ENCODE measurements around the gene ZFHX3.

ZFHX3 gene

DNA sequence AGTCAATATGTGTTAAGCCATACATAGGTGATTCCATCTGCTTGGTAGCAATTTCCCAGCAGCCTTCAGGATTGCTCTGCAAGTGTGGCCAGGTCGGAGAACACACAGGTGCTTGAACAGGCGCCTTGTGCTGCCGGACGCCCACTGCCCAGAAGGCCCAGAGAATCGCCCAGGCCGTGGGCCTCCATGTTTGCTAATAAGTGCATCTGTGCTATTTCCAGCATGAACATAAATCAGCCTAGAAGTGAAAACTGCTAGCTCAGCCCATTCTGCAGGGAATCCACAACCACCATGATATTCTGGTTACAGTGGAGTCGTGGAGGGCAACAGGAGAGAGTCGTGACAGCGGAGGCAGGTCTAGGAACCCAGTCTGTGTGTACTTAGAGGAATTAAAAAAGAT, 78.1 kb downstream of the ZFHX3 start:
- DNase-seq, result no peak

DNA sequence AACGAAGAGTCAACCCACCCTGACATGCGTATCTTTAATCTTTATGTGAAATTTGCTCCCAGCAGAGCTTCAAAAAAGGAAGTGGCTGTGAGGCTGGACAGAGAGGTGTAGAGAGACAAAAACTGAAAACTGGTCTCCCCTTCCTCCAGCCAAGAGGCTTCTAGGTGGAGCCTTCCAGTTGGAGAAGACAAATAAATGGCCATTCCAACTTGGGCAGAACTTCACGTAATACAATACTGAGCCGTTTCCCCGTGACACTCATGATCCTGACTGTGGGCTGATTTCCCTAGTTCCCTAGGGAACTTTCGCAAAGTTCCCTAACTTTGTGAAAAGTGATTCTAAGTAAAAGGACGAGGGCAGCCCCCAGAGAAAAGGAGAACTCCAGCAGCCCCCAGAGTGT, 78.8 kb downstream of the ZFHX3 start:
- no peak for DNase-seq

DNA sequence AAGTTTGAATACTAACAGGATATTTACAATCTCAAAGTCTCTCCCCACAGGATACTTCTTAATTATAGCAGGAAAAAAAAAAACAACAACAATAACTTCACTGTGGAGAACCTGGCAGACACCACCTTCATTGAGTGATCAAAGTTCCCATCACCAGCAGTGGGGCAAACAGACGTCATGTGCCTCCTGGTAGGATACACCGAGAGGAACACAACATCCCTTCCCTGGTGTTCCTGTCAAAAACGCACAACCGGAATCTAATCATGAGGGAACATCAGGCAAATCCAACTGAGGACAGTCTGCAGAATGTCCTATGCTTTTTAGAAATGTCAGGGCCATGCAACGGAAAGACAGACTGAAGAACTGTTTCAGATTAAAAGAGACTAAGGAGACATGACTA, 80.0 kb downstream of the ZFHX3 start:
- DNase-seq, result no peak

DNA sequence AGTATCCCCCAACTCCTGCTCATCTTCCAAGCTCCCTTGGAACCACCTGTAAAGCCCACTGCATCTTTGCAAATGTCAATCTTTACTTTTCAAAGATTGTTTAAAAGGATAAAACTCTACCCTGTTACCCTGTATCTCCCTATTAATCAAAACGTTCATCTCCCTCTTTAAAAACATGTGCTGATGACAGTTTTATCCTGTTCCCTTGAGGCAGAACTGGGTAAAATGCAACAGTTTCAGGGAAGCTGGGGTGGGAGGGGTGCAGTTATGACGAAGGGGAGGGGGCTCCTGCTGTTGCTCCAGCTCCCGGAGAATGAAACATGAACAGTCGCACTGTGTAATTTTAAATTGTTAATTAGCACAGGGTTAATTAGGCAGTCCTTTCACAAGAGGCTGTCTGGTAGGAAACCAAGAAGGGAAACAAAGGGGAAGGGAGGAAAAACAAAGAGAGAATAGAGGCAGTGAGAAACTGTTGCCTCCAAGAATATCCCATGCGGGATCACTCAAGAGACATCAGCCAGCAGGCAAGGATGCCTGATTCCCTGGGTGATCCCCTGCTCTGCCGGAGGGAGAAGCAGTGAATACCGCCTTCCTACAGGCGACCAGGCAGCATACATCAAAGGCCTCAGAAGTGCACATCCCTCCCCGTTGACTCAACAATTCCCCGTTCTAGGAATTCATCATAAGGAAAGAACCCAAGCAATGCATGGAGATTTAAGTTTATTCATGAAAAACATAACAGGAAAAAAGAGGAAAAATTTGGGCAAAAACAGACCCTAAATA, 84.2 kb downstream of the ZFHX3 start:
- no peak for DNase-seq

DNA sequence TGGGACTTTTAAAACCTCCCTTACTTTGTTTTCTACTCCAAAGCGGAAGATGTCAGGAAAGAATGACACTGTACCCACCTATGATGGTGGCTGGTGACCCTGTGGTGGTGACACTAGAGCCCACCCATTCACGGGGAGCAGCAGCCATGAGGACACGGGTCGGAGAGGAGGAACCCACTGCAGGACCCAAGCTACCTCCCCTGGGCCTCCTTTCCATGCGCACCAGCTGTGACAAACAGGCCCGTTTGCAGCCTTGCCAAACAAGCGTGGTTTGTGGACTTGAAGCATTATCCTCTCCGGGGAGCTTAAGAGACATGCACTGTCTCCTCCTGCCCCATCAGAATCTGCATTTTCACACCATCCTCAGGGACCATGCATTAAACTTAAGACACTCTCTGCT, 85.6 kb downstream of the ZFHX3 start:
- no peak for DNase-seq

DNA sequence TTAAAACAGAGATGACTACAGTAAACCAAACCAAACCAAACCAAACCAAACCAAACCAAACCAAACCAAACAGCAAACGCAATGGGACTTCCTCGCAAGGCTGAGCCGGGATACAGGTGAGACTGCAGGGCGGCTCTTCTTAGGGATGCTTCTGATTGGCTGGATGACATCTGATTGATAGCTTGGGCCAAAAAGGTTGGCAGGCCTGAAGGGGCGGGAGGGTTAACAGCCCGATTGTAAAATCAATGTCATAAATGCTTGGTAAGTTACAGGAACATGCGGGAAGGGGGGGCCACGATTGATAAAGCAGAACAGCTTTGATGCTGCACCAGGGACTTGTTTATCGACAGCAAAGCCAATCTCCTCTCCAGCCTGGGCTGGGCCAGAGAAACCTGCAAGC, 86.1 kb downstream of the ZFHX3 start:
- DNase-seq, result no peak

DNA sequence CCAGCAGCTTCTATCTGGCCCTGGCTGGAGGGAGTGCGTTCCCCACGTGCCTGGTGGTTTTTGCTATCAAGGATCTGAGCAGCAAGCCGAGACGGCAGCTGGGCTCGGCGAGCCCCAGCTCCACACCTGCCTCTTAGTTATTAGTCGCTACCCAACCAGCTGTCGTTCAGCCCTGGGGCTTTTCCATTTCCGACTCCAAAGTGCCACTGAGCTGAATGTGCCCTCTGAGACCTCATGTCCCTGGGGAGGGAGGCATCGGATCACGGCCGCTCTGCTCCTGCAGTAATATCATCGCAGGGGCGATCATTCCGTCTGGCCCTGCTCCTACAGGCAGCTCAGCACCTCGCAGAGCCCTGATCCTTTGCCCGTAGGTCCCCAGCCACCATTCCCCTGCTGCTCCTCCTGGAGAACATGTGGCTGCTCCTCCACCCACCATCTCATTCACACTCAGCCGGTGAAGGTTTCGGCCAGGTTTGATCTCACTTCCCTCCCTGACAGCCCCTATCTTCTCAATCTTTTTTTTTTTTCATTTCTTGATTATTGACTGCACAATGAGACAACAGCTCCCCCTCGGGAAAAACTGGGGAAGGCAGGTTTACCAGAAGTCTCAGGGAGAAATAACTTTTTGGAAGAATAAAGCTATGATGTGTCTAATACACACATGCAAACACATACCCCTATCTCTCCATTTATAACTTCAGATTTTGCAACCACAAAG, 86.7 kb downstream of the ZFHX3 start:
- no peak for DNase-seq

DNA sequence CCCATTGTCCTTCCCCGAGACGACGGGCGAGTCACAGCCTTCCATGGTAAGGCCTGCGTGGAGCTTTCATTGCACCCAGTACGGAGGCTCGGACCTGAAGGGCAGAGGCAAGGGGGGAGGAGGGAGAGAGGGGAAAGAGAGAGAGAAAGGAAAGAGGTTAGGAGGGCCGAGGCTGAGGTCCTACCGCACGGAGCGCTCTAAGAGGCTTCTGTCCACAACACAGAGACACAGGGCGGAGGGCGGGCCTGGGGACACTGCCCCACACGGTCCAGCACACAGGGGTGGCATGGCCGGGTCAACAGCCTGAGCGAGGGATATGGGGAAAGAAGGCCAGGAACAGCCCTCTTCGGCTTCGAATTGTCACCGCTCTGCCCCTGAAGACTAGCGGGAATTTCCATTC, 87.8 kb downstream of the ZFHX3 start:
- DNase-seq, result no peak

DNA sequence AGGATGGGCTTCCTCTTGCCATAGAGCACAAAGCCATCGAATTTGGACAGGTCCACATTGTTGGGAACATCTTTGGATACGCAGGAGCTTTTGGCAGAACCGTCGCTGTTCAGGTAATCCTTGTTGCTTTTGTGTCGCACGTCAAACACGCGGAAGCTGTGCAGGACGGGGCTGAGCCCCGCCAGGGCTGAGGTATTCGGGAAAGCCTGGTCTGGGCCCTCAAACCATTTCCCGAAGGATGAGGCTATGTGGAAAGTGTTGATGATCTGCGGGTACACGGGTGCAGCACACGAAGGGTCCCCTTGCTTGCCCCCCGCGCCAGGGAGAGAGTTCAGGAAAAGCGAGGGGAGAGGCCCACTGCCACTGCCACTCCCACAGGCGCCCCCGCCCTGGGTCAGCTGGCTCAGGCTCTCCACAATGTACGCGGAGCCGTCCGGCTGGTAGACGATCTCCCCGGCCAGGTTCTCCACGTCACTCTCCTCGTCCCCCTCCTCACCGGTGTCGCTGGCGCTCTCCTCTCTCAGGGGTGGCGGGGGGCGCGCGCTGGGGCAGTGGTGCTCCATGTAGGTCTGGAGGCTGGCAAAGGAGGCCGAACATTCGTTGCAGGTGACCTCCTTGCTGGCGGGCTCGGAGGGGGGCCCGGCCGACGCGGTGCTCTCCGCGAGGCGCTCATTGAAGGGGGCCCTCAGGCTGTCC, 88.5 kb downstream of the ZFHX3 start:
- DNase-seq, result no peak

DNA sequence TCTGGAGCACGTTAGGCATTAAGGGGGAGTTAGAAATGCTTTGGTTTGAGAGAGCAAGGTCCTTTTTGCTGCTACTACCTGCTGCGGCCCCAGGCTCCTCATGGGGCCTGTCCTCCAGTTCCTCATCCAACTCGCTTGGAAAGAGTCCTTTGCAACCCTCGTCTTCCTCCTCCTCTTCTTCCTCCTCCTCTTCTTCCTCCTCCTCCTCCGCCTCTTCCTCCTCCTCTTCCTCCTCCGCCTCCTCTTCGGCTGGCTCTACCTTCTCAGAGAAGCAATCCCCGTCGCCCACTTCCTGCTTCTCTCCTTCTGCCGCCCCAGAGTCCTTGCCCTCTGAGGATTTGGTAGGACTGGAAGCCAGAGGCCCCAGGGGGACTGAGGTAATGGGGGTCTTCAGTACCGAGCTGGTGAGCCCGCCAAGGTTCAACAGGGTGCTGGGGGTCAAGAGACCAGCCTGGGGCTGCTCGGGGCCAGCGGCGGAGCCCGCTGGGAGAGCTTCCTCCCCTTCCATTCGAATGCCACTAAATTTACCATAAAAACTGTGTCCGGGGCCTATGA, 89.3 kb downstream of the ZFHX3 start:
- DNase-seq, result no peak

DNA sequence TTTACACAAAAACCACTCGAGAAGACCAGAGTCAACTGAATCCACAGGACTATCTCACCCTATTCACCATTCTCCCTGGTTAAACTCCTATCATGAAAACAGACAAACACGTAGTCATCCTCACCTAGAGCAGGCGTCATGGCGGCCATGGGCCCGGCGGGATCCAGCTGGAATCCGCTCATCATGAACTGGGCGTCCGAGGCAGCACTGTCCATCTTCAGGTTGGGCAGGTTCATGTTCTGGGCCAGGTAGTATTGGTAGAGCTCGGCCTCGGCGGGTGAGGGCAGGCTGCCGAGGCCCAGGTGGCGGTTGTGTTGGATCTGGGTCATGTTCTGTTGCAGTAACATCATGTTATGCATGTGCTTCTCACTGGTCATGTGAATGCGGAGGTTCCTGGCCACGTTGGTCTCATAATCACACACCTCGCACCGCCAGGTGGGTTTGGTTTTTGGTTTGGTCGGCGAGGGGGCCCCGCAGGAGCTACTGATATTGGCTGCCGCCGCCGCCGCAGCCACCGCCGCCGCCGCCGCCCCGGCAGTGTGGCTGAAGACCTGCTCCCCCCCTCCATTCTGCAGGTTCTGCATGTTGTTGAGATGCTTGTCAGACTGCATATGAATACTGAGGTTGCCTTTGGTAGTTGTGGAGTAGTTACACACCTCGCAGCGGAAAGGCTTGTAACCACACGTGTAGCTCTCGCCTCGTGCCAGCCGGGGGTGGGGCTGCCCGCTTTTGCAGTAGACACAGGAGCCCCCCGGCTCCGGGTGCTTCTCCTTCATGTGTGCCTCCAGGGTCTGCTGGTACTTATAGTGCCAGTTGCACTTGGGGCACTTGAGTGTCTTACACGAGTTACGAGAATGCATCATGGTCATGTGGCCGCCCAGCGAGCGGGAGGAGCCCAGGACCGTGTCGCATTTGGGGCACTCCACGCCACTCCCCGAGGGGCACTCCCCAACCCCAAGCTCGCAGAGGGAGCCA, 90.3 kb downstream of the ZFHX3 start:
- DNase-seq, result no peak

DNA sequence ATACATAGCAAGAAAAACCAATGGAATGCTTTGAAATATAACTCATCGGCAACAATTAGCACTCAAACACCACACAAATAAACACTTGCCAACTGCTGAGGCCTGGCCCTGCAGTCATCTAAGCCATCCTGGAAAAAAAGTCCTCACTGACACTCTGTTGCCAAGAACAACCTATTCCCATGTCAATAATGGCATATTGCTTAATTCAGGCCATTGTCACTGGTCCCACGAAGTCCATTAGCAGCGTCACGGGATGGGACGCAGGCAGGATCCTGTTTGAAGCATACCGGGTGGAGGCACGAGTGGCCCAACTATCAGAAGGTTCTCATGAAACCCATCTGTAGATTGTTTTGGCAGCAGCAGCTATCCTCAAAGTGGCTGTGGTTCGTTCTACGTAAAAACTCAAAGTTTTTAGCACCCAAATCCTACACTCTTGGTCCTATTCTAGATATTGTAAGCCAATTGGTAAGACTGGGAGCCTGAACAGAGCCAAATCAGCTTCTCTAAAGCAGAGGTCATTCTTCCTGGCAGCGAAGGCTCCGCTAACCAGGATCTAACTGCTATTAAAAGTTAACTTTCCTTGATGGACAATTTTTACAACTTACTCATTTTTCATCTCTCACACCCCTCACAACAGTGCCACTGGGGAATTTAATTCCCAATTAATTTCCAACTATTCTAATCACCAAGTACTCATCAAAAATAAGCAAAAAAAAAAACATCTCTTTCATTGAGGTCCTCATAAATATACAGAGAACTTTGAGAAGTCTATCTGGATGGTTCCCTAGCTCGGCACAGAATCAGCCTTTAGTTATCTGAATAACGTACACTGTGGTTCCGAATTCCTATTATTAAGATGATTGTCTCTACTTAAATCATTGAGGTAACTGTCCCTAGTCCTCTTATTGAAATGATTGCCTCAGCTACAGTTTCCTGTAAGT, 91.5 kb downstream of the ZFHX3 start:
- DNase-seq, result no peak

DNA sequence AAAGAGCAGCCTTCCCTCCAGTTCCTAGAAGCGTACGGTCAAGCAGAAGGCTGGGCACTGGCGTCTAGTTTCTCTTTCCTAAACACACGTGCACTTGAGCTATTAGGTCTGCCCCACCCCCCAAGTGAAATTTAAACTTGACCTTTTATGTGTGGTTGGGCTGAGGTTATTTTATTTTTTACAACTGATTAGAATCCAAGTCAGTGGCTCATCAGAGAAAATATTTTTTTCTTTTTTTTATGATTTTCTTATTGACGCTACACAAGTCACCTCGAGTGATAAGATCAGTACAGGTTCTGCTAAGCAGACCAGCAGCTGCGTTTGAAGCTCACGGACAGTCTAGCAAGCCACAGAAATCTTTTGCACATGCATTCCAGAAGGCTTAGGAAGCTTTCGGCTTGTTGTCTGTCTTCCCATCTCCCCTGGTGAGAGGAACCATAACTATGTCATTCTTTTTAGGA, 95.1 kb downstream of the ZFHX3 start:
- DNase-seq, result no peak

DNA sequence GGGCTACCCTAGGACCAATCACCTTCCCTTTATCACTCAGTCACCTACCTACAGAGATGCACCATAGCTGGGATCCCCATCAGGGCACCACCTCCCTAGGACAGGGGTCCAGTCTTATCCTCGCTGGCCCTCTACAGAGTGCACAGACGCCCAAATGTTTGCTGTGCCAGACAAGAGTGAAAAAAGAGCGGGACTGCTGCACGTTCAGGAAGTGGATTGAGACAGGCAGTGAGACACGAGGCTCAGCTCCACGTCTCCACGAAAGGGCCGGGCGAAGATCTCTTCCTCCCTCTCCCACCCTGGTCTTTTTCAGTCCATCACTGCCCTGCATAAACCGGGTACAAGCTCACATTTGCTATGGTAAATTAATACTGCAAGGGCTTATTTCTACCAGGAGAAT, 95.5 kb downstream of the ZFHX3 start:
- no peak for DNase-seq

DNA sequence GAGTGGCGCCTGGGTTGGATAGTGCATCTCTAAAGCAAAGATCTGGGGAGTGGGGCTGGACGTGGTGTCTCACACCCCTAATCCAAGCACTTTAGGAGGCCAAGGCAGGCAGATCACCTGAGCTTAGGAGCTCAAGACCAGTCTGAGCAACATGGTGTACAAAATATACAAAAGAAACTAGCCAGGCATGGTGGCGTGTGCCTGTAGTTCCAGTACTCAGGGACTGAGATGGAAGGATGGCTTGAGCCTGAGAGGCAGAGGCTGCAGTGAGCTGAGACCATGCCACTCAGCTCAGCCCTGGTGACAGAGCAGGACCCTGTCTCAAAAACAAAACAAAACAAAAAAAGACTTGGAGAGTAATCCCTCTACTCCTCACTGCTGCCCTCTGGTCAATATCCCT, 96.0 kb downstream of the ZFHX3 start:
- DNase-seq, result no peak

DNA sequence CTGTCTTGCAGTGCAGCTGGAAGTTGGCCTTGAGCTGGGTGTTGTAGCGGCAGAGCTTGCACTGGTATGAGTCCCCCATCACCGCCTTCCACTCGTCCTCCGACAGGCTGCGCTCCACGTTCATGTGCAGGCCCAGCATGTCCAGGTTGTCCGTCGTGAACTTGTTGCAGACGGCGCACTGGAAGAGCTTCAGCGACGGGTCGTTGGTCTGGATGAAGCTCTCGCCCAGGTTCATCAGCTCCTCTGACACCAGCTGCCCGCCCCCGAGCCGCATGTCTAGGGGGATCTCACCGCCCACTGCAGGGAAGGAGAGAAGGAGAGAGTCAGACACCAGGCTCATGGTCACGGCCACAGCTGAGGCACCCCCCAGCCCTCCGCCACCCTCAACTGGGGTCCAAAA, 97.3 kb downstream of the ZFHX3 start:
- DNase-seq, result no peak

DNA sequence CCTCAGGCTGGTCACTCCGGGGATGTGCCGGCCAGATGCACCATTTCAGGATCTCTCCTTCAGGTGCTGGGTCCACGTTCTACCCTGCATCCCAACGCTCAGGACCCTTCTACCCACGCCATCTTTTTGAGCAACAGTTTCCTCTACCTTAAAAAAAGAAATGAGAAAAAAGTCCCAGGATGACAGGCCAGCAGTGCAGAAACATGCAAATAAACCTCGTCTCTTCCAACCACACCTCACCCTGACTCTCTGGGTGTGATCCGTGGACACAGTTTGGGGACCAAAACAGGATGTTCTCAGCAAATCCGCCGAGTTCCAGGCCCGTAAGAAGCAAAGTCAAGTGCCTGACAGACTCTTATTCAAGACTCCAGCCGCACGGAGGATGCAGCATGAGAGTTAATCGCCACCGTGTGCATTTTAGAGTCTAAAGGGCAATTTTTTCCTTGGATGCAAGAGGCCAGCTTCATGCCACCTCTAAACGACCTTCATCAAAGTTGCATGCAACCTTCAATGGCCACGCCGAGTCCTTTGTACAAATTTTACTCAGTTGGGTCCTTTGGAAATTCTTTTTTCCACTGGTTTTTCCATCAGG, 99.6 kb downstream of the ZFHX3 start:
- DNase-seq, result no peak

DNA sequence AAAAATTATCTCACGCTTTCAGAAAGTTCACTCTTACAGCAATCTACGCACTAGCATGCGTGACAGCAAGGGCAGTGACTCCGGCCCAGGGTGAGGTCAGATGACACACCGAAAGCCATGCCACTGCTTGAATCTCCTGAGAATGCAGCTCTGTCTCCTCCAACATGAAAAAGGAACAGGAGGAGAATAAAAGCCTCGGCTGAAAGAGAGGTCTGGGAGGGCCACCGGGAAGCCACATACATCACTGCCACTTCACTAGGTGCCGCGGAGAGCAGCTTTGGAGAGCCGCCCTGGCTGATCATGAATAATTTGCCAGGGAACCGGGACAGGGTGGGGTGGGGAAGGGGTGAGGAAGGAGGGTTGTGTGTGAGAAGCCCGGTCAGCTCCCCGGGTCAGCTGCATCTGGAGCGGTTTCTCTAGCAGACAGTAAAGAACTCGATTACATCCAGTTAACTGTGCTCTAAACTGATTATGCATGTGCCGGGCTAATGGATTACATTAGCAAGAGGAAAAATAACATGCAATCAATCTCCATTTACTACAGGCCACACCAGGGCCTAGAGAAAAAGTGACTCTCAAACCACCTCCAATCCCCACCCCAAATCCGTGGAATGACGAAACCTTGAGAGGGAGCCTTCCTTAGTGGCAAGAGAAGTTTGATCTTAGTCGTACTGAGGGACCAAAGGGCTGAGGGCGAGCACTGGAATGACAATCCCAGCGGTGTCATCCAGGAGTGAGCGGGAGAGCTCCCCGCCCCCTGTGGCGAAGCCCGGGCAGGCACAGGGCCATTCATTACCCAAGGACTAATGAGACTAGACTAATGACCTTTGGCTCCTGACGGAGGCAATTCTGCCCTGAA, 100.3 kb downstream of the ZFHX3 start:
- no peak for DNase-seq

DNA sequence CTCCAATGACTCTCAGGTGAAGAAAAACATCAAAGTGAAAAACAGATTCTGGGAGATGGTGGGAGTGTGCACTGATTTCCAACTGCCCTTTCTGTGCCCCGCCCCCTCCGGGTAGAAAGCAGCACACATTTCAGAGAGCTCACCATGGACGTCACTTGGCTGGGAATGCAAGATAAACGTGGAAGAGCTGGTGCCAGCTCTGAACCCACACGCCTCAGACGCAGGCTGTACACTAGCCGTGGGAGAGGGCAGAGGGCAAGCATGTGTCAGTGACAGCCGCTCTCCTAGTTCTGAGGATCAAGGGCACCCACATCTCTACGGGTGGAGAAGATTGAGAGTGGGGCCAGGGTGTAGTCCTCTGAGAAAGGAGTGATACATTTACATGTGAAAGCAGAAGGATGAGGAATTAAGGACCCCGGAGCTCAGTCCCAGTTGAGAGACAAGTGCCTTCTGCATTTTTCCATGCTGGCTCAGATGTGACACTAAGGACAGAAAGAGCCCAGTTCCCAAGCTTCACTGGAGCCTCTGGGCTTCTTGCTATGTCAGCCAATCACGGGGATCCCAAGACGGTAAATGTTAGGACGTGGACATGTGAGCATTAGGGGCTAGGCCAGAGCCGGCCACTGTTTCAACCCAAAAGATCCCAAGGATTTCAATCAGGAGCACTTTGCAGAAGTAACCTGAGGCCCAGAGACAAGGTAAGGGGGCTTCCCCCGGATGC, 101.3 kb downstream of the ZFHX3 start:
- no peak for DNase-seq
